HUDEP-2 (cell line): ENCODE measurements around the gene UTP4.

Source experiments
- DNase-seq, 76 experiments: peaks; one replicate each; lab custom pipeline; 2025; ENCODE audit not compliant: unreplicated experiment in 76 of 76; lab: John Stamatoyannopoulos, UW

The UTP4 gene

DNA sequence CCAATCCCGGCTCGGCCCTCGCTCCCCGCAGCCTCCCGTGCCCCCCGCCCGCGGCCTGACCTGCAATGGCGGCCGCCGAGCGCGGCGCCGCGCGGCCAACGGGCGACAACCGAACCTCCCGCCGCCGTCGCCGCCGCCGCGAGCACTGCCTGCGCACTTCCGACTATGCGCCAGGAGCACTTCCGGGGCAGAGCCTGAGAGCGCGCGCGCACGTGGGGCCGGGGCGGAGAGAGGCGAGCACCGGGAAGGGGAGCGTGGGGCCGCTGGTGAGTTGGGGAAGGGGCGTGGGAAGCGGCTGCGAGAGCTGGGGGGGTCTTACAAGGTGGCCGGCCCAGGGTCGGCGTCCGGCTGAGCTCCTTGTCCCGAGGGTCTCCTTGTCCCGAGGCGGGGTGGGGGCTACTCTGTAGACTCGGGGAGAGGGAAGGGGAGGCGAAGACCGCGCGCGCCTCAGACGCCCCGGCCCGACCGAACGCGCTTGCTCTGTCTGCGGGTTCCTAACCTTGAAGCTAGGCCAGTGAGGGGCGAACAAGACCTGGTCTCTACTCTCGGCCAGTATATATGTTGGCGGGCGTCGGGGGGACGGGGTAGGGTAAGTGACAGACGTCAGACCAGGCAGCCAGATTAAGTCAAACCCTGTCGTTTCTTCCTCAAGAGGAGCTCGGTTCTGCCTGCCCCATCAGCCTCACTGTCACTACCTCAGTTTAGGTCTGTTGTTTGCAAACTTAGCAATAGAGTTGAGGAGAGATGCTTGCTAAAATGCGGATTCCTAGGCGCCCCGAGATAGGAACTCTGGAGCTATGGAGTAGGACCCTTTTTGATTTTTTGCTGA, at the start of gene UTP4, which contains the start of gene CHTF8:
UTP4 (plus strand) TSS at position 226 of the 829 bp plus-strand sequence. CDS start 811 bp downstream, outside the sequence.
CHTF8 (minus strand) TSS at position 165 of the 829 bp plus-strand sequence. CDS start 11,130 bp downstream, outside the sequence.
- peak in 71 of 76 experiments; percentile 6 to 85 (median 67) for DNase-seq

DNA sequence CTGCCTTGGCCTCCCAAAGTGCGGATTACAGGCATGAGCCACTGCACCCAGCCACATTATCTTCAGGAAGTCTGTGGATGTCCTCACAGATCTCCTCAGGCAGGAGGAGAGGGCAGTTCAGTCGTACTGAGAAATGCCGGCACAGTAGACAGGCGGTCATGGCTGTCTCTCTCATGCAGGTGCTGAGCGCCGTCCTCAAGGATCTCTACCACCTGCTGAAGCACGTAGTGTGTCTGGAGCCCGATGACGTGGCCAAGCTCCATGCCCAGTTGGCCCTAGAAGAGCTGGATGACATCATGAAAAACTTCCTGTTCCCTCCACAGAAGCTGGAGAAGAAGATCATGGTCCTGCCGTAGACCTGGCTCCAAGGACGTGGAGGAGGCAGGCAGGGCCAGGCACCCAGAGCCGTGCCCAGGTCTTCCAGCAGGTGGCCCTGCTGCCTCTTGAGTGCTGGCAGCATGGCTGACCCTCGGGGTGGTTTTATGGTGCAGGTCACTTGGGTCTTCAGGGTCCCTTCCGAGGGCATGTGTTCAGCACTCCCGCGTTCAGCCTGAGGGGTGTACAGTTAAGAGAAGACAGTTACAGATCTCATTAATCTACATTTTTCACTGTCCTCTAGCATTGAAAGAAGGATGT, 49.0 kb upstream of the UTP4 start:
- DNase-seq = no peak

DNA sequence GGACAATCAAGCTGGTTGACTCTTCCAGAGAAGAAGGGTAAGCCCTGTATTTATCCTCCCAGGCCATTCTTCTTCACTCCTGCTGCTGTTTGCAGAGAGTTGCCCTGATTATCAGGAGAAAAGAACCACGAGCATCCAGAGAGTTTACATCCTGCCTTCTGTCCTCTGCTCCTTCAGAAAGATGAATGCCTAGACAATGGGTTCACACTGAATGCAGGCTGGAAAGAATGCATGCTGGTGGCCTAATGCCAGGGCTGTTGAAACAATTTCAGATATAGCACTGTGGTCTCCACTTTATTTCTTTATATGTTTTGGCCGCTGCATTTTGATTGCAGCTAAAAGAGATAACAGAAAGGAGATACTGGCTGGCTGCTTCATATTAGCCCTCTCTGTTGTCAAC, 48.2 kb upstream of the UTP4 start:
- no peak for DNase-seq

DNA sequence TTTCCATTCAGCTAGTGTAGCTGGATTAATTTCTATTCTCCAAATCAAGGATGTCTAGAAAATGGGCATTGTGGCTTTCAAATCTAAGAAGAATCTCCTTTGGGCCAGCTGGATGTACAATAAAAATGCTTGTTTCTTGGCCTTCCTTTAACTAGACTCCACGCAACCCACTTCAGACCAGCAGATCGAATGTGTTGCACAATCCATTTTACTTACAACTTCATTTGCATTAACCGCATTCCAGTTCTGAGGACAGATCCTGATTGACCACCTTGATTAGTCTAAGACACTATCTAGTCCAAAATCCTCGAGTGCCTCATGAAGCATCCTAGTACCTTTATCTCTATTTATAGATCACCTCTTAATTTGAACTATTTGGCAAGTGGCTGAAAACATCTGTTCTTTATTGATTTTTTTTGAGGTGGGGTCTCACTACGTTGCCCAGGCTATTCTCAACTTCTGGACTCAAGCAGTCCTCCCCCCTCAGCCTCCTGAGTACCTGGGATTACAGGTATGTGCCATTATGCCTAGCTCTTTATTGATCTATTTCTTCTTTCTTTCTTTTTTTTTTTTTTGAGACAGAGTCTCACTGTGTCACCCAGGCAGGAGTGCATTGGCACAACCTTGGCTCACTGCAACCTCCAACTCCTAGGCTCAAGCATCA, 47.3 kb upstream of the UTP4 start:
- DNase-seq = no peak

DNA sequence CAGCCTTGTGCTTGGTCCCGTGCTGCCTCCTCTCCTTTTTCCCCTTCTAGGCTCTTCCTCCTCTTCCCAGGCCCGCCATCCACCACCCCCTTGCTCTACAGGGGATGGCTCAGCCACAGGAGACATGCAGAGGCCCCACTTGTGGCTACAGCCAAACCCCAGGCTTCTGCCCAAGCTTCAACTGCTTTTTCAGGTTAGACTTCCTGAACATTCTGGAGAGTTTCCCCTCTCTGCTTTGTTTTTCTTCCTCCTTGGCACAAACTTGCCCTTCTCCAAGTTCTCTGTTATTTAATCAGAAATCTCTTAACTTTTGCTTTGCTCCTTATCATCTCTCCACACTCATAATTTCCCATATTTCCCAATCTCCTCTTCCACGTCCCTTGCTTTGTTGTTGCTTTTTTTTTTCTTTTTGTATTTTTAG, 45.3 kb upstream of the UTP4 start:
- no peak for DNase-seq

DNA sequence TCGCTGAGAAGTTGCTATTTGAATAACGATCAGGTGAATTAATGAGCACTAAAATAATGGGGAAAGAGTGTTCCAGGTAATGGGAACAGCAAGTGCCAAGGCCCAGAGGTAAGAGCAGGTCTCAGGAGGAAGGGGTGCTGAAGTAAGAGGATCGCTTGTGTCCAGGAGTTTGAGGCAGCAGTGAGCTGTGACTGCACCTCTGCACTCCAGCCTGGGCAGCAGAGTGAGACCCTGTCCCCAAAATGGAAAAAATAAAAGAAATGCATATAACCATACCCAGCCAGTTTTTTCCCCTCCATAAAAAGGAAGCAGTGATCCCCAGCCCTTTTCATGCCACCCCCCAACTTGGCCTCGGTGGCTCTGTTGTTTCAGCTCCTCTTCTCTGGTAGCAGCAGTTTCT, 43.8 kb upstream of the UTP4 start:
- DNase-seq = no peak

DNA sequence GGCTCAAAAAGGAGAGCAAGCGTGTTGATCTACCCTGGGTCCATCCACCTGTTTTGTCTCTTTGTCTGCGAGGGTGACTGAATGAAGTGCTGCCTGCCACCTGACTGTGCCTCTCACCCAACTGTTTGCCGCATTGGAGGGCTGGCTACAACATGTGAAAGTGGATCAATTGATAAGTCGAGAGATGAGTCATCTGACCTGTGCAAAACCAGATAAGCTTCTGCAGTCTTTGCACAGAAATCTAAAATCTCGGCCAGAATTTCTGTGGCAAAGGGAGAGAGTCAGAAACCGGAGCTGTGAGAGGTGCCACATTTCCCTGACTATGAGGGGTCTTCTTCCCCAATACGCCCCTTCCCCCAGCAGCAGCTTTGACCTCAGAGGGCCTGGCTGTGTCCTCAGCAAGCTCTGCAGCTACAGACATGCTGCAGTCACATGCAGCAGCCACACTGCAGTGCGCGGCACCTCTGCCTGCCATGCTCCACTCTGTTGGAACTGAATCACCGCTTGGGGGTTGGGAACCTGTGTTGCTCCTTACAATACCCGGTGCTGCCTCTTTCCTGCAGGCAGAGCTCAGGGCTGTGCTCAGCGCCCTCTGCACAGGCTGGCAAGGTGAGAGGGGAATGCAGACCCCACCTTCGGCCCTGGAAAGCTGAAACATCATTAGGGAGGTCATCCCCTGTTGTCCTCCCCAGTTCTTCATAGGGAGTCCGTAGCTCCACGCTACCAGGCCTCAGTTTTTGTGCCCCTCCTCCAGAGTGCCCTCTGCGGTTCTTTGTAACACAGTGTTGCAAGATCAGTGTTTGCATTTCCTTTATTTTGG, 43.1 kb upstream of the UTP4 start:
- peak in 71 of 76 experiments; percentile 12 to 90 (median 62) for DNase-seq

DNA sequence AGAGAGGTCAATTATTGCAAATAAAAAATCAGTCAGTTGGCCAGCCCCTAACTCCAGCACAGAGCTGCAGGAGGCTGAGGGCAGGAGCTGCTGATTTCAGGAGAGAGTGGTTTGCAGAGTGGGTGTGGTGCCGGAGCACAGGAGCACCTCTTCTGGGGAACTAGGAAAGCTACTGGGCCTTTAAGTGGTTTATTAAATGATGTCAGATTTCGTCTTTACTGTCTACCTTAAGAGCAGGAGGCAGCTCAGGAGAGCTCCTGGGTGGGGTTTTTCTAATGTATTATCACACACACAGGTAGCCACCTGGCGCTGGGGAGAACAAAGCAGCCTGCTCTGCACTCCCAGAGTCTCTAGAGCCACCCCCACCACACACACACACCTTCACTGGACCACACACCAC, 38.5 kb upstream of the UTP4 start:
- no peak for DNase-seq

DNA sequence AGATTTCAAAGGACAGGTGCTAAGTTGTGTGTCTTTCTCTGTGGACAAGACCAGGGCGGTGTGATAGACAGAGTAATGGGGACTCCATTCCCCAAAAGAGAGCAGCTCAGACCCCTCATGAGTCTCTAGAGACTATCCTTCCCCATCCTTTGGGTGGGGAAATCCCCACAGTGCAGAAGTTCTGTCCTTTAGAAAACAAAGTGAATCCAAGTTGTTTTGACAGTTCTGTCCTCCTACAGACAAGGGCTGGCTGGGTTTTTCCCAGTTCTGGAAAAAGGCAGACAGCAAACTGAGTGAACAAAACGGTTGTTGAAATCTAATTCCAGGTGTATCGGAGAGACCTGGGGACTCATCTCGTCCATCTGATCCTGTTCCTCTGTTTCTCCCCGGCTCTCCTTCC, 37.9 kb upstream of the UTP4 start:
- no peak for DNase-seq

DNA sequence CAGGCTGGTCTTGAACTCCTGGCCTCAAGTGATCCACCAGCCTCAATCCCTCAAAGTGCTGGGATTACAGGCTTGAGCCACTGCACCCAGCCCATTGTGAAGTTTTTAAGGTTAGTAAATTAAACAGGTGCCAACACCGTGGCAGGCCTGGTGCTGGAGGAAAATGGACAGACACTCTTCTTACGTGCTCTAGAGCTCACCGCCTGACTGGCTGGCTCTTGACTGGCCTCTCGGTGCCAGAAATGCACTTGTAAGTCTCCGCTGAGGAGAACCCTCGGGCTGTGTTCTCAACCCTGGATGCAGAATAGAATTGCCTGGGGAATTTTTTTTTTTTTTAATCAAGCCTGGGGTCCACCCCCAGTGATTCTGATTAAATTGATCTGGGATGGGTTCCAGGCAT, 37.3 kb upstream of the UTP4 start:
- no peak for DNase-seq

DNA sequence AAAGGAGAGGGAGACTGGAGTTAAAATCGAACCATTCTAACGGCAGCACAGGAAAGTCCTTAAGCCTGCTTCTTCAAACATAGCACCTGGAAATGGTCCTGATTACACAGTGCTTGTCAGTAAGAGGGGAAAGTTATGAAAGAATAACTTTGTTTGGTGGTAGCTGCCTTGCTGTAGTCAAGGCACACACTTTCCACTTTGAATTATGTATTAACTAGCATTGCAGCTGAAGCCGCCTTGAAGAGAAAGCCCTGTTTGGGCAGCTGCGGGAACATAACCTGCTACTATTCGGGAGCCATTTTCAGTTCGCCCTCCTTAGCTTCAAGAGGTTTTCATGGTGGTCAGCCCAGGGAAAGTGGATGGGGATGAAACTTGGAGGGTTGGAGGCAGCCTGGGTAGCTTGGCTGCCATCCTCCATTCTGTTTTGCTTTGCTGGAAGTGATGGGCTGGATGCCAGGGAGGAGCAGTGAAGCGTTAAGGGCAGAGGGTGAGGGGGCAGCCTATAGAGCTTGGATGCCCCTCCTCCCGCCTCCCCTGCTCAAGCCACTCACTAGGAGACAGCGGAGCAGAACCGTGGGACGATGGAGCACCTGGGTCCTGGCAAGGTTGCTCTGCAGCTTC, 32.3 kb upstream of the UTP4 start:
- no peak for DNase-seq

DNA sequence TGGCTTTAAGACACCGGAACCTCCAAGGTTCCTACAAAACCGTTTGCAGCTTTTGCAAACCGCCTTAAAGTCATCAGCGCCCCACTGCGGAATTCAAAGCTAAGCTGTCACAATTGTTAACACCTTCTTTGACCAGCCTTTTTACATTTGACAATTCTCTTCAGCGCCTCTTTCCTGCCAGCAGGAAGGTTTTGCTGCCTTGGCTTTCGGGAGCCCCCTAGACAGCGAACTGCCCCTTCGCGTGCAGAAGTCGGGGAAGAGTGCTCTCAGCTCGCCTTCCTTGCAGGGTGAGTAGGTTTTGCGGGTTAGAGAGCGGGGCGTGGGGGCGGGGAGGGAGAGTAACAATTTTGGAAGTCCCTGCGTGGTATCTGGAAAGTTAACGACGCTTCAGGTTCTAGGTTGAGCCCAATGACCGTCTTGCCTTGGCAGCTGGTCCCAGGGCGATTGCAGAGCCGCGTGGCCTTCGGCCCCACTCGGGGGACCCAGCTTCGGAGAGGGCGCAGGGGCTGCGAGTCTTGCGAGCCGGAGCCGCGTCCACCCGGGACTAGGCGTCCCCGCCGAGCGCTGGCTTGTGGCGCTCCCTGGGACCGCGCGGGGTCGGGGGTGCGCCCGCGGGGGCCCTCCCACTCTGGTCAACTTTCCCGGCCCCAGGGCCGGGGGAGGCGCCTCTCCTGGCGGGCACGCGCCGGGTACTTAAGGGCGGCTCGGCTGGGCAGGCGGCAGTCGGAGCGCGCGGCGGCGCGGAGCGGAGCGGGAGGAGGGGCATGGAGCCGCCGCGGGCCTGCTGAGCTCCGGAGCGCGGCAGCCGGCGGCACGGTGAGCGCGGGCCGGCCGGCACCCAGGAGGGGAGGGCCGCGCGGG, 26.7 kb upstream of the UTP4 start, which contains the start of gene HAS3:
HAS3 (plus strand) TSS at position 153 of the 861 bp plus-strand sequence. CDS start 3,743 bp downstream, outside the sequence.
- peak in 46 of 76 experiments; percentile 6 to 57 (median 32) for DNase-seq

DNA sequence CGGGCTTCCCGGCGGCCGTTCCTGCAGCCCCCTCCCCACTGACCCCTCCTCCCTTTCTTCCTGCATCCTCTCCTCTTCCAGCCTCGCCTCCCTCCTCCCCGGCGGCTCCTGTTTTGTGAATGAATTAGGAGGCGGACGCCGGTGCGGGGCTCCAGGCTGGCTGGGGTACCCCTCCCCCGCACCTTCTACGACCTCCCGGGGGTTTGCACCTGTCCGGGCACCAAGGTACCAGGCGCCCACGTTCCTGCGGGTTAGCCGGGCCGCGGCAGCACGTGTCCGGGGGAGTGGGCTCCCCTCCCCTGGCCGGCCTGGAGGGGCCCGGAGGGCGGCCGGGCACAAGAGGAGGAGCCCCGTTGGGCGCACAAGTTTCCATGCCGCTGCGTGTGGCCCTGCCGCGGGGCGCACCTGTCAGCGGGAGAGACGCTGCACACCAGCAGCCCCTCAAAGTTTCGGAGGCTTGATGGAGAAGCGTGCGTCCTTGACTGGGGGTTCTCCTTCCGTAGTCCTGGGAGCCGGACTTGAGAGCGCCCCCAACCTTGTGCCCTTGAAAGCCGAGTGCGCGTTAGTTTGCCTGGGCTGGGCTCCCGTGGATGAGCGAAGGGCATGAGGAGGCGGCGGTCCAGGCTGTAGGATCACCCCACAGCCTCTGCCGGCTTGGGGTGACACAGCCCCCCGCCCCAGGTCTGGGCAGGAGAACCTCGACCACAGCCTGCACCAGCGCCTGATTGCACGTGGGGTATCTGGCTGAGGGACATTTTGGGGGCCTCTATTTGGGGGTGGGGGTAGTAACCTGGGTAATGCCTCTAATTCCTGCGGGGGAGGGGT, 25.7 kb upstream of the UTP4 start:
- peak in 2 of 76 experiments; percentile 4 for DNase-seq

DNA sequence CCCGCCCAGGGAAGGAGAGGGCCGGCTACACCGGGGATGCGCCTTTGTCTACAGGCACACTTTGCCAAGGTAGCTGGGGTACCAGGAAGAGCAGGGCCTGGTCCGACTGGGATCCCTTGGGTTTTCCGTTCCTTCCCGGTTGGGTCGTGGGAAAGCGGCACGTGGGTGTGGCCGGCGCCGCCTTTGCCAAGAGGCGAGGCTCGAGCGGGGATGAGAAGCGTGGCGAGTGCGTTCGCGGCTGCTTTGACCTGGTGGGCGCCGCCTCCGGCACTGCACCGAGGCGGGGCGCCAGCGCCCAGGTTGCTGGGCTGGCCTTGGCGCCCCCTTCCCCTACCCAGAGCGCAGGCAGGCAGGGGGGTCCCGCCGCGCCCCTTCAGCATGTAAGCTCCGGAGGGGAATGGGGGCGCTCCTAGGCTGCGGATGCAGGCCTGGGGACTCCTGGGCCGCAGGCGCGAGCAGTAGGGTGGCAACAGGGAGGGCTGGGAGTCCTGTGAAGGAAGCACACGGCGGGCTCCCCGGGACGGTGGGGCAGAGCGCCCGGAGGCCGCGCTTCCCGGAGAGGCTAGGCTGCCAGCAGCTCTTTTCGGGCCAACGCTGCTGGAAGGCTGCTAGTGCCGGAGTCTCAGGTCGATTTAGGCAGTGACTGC, 25.0 kb upstream of the UTP4 start:
- peak in 1 of 76 experiments; percentile 9 for DNase-seq

DNA sequence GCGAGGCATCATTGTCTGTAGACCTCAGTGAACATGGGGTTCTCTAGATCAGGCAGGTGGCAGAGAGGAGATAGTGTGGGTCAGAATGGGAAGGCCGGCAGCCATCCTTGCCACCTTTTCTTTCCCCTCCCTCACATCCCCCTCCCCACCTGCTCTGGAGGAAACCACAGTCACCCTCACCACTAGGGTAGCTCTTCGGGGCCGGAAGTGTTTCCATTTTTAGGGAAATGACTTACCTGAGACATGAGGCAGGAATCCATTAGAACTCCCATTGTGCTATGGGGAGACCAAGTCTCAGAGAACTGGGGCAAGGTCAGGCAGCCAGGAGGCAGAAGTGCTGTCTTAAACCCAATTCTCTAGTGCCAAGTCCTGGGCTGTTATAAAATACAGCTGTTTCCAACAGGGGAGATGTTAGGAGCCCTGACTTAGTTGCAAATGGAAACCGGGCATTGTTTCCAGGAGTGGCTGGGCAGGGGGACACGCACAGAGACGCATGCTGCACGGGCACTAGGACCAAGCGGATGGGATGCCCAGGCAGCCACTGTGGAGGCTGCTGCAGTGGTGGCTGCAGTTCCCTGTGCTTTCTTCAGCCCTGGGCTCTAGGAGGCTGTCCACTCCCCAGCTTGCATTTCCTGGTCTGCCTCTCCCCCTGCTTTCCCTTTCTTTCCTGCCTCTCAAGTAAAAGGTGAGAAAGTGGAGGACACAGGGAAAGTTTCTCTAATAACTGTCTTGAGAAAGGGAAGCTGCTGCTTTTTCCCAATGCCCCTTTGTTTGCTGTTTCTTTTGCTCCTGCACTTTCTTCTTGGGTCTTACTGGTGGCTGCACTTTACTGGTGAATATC, 24.2 kb upstream of the UTP4 start:
- no peak for DNase-seq

DNA sequence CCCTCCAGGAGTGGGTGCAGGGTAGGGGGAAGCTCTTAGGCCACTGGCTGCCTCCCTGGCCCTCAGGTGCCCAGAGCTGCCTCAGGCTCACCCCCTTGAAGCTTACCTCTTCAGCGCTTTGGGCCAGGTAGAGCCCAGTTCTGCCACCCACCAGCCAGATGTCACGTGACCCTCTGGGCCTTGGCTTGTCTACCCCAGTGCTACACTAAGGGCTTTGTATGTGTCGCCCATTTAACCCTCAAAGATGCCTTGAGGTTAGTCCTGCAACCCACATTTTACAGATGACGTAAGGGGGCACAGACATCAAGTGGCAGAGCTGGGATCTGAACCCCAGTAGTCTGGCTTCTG, 23.6 kb upstream of the UTP4 start:
- DNase-seq = no peak
